Endothelial cell of umbilical vein (primary cell): ENCODE measurements around the gene SSX4B. TPM values are rescaled to one million over a fixed set of nuclear protein-coding genes. Genes with fewer than 3 reads are reported as not detected.
A peak's percentile ranks its signal among the peaks of the same experiment; 100 is the strongest.

ENCODE experiments used
- BruUV-seq: library from RNA; stranded (reverse); fragments of 400-500 nt; replicated peaks from 2 replicates; lab custom pipeline; 2021; lab: Mats Ljungman, UMichigan
- CTCF ChIA-PET: fragments of 300-600, 350-600 bp; sonication (Branson Sonifier 250); formaldehyde crosslinking; loops from one replicate; lab custom pipeline; 2021; ENCODE audit warnings: antibody characterized with exemption, inconsistent platforms; lab: Charles Lee
- POLR2A ChIA-PET: fragments of 300-600, 350-600 bp; sonication (Branson Sonifier 250); formaldehyde crosslinking; loops from one replicate; lab custom pipeline; 2021; ENCODE audit warnings: antibody characterized with exemption, inconsistent platforms; lab: Charles Lee
- DNase-seq: peaks from one replicate; pipeline ENCODE4 v3.0.0-alpha.2; 2011; ENCODE audit warnings: low read depth, low spot score
- FAIRE-seq: peaks from 2 replicates; lab custom pipeline; 2011; peaks lifted over from hg19 to GRCh38; lab: Jason Lieb, UNC
- H2AFZ ChIP-seq: 2 replicates; pipeline ENCODE4 v1.6.0; 2012; ENCODE audit warnings: low read depth, low read length, control low read depth, inconsistent platforms
- H3K27ac ChIP-seq: 2 replicates; pipeline ENCODE4 v1.5.1; 2011; ENCODE audit warnings: low read depth, mild to moderate bottlenecking, control low read depth, low read length, moderate library complexity; ENCODE audit not compliant: insufficient read depth
- H3K27me3 ChIP-seq, 2 experiments: 2 replicates each; pipeline versions ENCODE4 v1.6.0 to v1.6.1; 2011; ENCODE audit warnings: low read length in 2 of 2, mixed read lengths in 1 of 2; ENCODE audit not compliant: control insufficient read depth in 2 of 2, insufficient read depth in 2 of 2
- H3K36me3 ChIP-seq, 2 experiments: 2 replicates in 1 of 2; 3 replicates in 1 of 2; pipeline ENCODE4 v1.5.1; 2011; ENCODE audit warnings: low read length in 2 of 2, mild to moderate bottlenecking in 1 of 2, moderate library complexity in 1 of 2; ENCODE audit not compliant: control insufficient read depth in 2 of 2, insufficient read depth in 2 of 2; ENCODE audit errors: extremely low read depth in 1 of 2
- H3K4me1 ChIP-seq: 3 replicates; pipeline ENCODE4 v1.5.1; 2011; ENCODE audit warnings: mild to moderate bottlenecking, low read length; ENCODE audit not compliant: control insufficient read depth, insufficient read depth; ENCODE audit errors: extremely low read depth
- H3K4me2 ChIP-seq: 2 replicates; pipeline ENCODE4 v1.6.1; 2011; ENCODE audit warnings: low read length, control low read depth, mixed read lengths; ENCODE audit not compliant: insufficient read depth
- H3K4me3 ChIP-seq, 3 experiments: fragments of 200-600 bp in 1 of 3; sonication (generic), shearing (Covaris generic) in 1 of 3; replicated peaks in 1 of 3; 2 replicates each; pipeline ENCODE4 v1.5.1; 2011 to 2016; ENCODE audit warnings: control low read depth in 3 of 3, low read length in 3 of 3, mild to moderate bottlenecking in 2 of 3, inconsistent platforms in 1 of 3, low read depth in 1 of 3, moderate library complexity in 1 of 3; ENCODE audit not compliant: insufficient read depth in 1 of 3
- H3K79me2 ChIP-seq: 2 replicates; pipeline ENCODE4 v1.6.0; 2012; ENCODE audit warnings: low read length, inconsistent platforms; ENCODE audit not compliant: control insufficient read depth, insufficient read depth
- H3K9ac ChIP-seq: replicated peaks from 2 replicates; pipeline ENCODE3; 2011; ENCODE audit warnings: low read length, control low read depth; ENCODE audit not compliant: insufficient read depth; ENCODE audit errors: extremely low read depth
- H3K9me1 ChIP-seq: replicated peaks from 3 replicates; pipeline ENCODE4 v1.6.0; 2011; ENCODE audit warnings: mild to moderate bottlenecking, low read length; ENCODE audit not compliant: control insufficient read depth, insufficient read depth; ENCODE audit errors: extremely low read depth
- H3K9me3 ChIP-seq: replicated peaks from 2 replicates; pipeline ENCODE4 v1.5.1; 2012; ENCODE audit warnings: low read length, inconsistent platforms; ENCODE audit not compliant: control insufficient read depth, insufficient read depth
- H4K20me1 ChIP-seq: replicated peaks from 2 replicates; pipeline ENCODE3; 2011; ENCODE audit warnings: mild to moderate bottlenecking, low read length; ENCODE audit not compliant: control insufficient read depth, insufficient read depth; ENCODE audit errors: extremely low read depth
- EZH2 ChIP-seq: IDR thresholded peaks from 2 replicates; pipeline ENCODE4 v1.6.1; 2012; ENCODE audit warnings: borderline replicate concordance, low read depth, mild to moderate bottlenecking, moderate library complexity, low read length, inconsistent platforms; ENCODE audit not compliant: severe bottlenecking
- FOS ChIP-seq: IDR thresholded peaks from 2 replicates; pipeline ENCODE4 v1.6.1; 2011; ENCODE audit warnings: mild to moderate bottlenecking, low read length, moderate library complexity, borderline replicate concordance; ENCODE audit not compliant: insufficient read depth
- GATA2 ChIP-seq: IDR thresholded peaks from 2 replicates; pipeline ENCODE4 v1.7.0; 2011; ENCODE audit warnings: low read depth, mild to moderate bottlenecking, moderate library complexity, mixed read lengths, low read length; ENCODE audit not compliant: insufficient read length, insufficient read depth
- JUN ChIP-seq: IDR thresholded peaks from 2 replicates; pipeline ENCODE4 v1.6.1; 2011; ENCODE audit warnings: borderline replicate concordance, low read depth; ENCODE audit not compliant: insufficient read length, insufficient read depth
- MYC ChIP-seq: IDR thresholded peaks from one replicate; pipeline ENCODE4 v1.6.1; 2011; ENCODE audit warnings: mild to moderate bottlenecking, low read depth, low read length
- POLR2A ChIP-seq: IDR thresholded peaks from 2 replicates; pipeline ENCODE4 v1.6.1; 2012; ENCODE audit warnings: low read depth, mild to moderate bottlenecking, control low read depth, low read length
- POLR2AphosphoS5 ChIP-seq: IDR thresholded peaks from 2 replicates; pipeline ENCODE4 v1.6.1; 2012; ENCODE audit warnings: low read depth, mild to moderate bottlenecking, control low read depth, low read length, moderate library complexity; ENCODE audit not compliant: insufficient read depth
- dilution Hi-C: fragments of 300-500 bp; cut with MboI; formaldehyde crosslinking; loops from one replicate; pipeline ENCODE4 v1.15.0; 2019; ENCODE audit warnings: low sequenced_read_pairs; ENCODE audit not compliant: extremely low pct_ligation_motif_present
- intact Hi-C: fragments of 100-400 bp; cut with micrococcal nuclease; formaldehyde crosslinking; loops from one replicate; pipeline ENCODE4 v1.10.0; 2022
- polyA plus RNA-seq, 4 experiments: library from polyadenylated mRNA; depleted of rRNA in 3 of 4; stranded (reverse) in 3 of 4; unstranded in 1 of 4; fragments of >200 nt; gene quantifications; 2 replicates each; pipeline versions ENCODE4 v1.2.1 to v1.2.3, GENCODE V29; 2011 to 2012; ENCODE audit warnings: missing spikeins in 1 of 4
- total RNA-seq: library from RNA; stranded (reverse); gene quantifications from 2 replicates; pipeline ENCODE4 v1.2.3, GENCODE V29; 2021
- TF ChIP-seq, protein P1 (sequence below), 2 donors: IDR thresholded peaks; 1 replicate in 1 of 2; 2 replicates in 1 of 2; pipeline ENCODE4 v1.5.1; 2011; ENCODE audit warnings: low read length in 2 of 2, mild to moderate bottlenecking in 2 of 2, moderate library complexity in 2 of 2, control low read depth in 1 of 2, inconsistent platforms in 1 of 2, low read depth in 1 of 2; ENCODE audit not compliant: insufficient read depth in 1 of 2; ENCODE audit errors: extremely low read depth in 1 of 2
- TF ChIP-seq, protein P2 (sequence below): IDR thresholded peaks from 2 replicates; pipeline ENCODE4 v1.6.1; 2011; ENCODE audit not compliant: insufficient read depth, insufficient read length

SSX4B gene
- total and polyA plus RNA-seq, 2 donors (not counting 3 experiments of a cell fraction or from before 2014, with no cell fraction given) = not detected

DNA sequence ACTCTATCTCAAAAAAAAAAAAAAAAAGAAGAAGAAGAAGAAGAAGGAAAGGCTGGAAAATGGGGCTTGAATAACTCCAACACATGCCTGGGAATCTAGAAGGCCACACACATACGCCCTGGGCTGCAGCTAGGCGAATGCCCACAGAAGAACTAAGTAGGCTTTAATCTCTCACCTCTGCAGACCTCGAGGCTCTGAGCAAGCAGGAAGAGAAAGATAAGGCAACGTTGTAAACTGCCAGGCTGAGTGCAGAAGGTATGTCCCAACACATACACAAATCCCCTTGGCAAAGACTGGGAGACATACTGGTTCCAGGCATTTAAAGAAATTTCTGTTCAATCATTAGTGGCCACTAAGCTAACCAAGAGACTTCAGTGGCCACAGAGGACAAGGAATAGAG lies 39.9 kb upstream of the SSX4B start:
- no peak overlapping the region for H3K27ac ChIP-seq
- H3K4me1 ChIP-seq = no peaks in the 10 kb centered on the region
- H3K79me2 ChIP-seq = no peaks in the 10 kb centered on the region
- H3K9me1 ChIP-seq = no peaks in the 10 kb centered on the region
- FAIRE-seq = peak; percentile 43
- H3K27me3 ChIP-seq = no peaks in the 10 kb centered on the region
- H3K9me3 ChIP-seq = no peaks in the 10 kb centered on the region
- H4K20me1 ChIP-seq = no peaks in the 10 kb centered on the region
- ChIA-PET POLR2A (no interaction called here), CTCF (no interaction called here)
- dilution Hi-C loops (no loop called here), intact Hi-C loops (no loop called here)
- BruUV-seq = no TSS peak
- H2AFZ ChIP-seq = no peak overlapping the region
- no peak for DNase-seq
- no peaks in the 10 kb centered on the region for H3K36me3 ChIP-seq
- no peak overlapping the region for H3K4me2 ChIP-seq
- H3K4me3 ChIP-seq = no peak overlapping the region
- TF ChIP-seq, protein P1, sequence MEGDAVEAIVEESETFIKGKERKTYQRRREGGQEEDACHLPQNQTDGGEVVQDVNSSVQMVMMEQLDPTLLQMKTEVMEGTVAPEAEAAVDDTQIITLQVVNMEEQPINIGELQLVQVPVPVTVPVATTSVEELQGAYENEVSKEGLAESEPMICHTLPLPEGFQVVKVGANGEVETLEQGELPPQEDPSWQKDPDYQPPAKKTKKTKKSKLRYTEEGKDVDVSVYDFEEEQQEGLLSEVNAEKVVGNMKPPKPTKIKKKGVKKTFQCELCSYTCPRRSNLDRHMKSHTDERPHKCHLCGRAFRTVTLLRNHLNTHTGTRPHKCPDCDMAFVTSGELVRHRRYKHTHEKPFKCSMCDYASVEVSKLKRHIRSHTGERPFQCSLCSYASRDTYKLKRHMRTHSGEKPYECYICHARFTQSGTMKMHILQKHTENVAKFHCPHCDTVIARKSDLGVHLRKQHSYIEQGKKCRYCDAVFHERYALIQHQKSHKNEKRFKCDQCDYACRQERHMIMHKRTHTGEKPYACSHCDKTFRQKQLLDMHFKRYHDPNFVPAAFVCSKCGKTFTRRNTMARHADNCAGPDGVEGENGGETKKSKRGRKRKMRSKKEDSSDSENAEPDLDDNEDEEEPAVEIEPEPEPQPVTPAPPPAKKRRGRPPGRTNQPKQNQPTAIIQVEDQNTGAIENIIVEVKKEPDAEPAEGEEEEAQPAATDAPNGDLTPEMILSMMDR (IDR thresholded peaks at IDR 0.05; ENCODE audit: extremely low read depth in 1 of 2, insufficient read depth in 1 of 2, low read depth in 1 of 2, low read length in 2 of 2) = no peak
- TF ChIP-seq EZH2 (no peak), MYC (no peak), POLR2A (no peak), FOS (no peak), GATA2 (no peak), JUN (no peak), POLR2AphosphoS5 (no peak)
- TF ChIP-seq, protein P2, sequence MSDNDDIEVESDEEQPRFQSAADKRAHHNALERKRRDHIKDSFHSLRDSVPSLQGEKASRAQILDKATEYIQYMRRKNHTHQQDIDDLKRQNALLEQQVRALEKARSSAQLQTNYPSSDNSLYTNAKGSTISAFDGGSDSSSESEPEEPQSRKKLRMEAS = no peak
- H3K9ac ChIP-seq = no peak overlapping the region
